ENCODE data around the gene COL13A1. TPM values are rescaled to one million over a fixed set of nuclear protein-coding genes. Genes with fewer than 3 reads are reported as not detected.
A peak's percentile ranks its signal among the peaks of the same experiment; 100 is the strongest.

COL13A1 gene
- total RNA-seq, 1 donor from 2014 or later, result 0.86 TPM

GRCh38 chr10:69847883-69848282 is 46.2 kb downstream of the COL13A1 start:
- no peak for DNase-seq (ENCODE audit: low read depth)
- TF ChIP-seq CTCF (IDR thresholded peaks at IDR 0.05; ENCODE audit: insufficient read depth, low read depth, low read length) (no peak), EZH2 (IDR thresholded peaks at IDR 0.05; ENCODE audit: insufficient read depth, low read length) (no peak)
- peak overlapping the region; percentile 9 for H3K27ac ChIP-seq (ENCODE audit: low read depth, low read length)
- Mint-ChIP-seq H3K4me1 (ENCODE audit: low read depth, unreplicated experiment) (peaks cover 21% of the 10 kb centered on the region), H3K9me3 (ENCODE audit: unreplicated experiment) (no peaks in the 10 kb centered on the region), H3K27ac (ENCODE audit: unreplicated experiment) (no peak overlapping the region), H3K4me3 (ENCODE audit: unreplicated experiment) (no peak overlapping the region), H3K36me3 (ENCODE audit: low read depth, unreplicated experiment) (no peaks in the 10 kb centered on the region), H3K27me3 (ENCODE audit: low read depth, unreplicated experiment) (peaks cover 40% of the 10 kb centered on the region)
- H3K9ac ChIP-seq (ENCODE audit: low read length), result no peak overlapping the region
- no peaks in the 10 kb centered on the region for H3K36me3 ChIP-seq (ENCODE audit: insufficient read depth, low read length)
- H4K20me1 ChIP-seq (ENCODE audit: insufficient read depth, low read length), result peaks cover 5% of the 10 kb centered on the region
- H3K79me2 ChIP-seq (ENCODE audit: insufficient read depth, low read length), result no peaks in the 10 kb centered on the region
- peak overlapping the region; percentile 24 for H3K4me2 ChIP-seq (ENCODE audit: low read length)
- FAIRE-seq, result no peak
- H3K4me3 ChIP-seq (ENCODE audit: insufficient read depth, low read depth, low read length), result no peak overlapping the region
- no peak overlapping the region for H2AFZ ChIP-seq (ENCODE audit: low read depth, low read length)
- no peaks in the 10 kb centered on the region for H3K27me3 ChIP-seq (ENCODE audit: insufficient read depth, low read length)
- no peaks in the 10 kb centered on the region for H3K9me3 ChIP-seq (ENCODE audit: insufficient read depth, low read depth, low read length)
- peaks cover 30% of the 10 kb centered on the region for H3K4me1 ChIP-seq (ENCODE audit: insufficient read depth, low read length)

- H3K4me3 ChIP-seq (ENCODE audit: insufficient read depth, low read depth, low read length), result no peak overlapping the region
- no peak overlapping the region for H3K27ac ChIP-seq (ENCODE audit: low read depth, low read length)
- peaks cover 30% of the 10 kb centered on the region for H3K4me1 ChIP-seq (ENCODE audit: insufficient read depth, low read length)
- no peak for DNase-seq (ENCODE audit: low read depth)
- no peaks in the 10 kb centered on the region for H3K36me3 ChIP-seq (ENCODE audit: insufficient read depth, low read length)
- no peak for TF ChIP-seq EZH2 (IDR thresholded peaks at IDR 0.05; ENCODE audit: insufficient read depth, low read length)
- TF ChIP-seq CTCF (IDR thresholded peaks at IDR 0.05; ENCODE audit: insufficient read depth, low read depth, low read length), result no peak
- no peak overlapping the region for H3K9ac ChIP-seq (ENCODE audit: low read length)
- no peaks in the 10 kb centered on the region for H3K9me3 ChIP-seq (ENCODE audit: insufficient read depth, low read depth, low read length)
- Mint-ChIP-seq H3K4me1 (ENCODE audit: low read depth, unreplicated experiment) (peaks cover 21% of the 10 kb centered on the region), H3K36me3 (ENCODE audit: low read depth, unreplicated experiment) (no peaks in the 10 kb centered on the region), H3K9me3 (ENCODE audit: unreplicated experiment) (no peaks in the 10 kb centered on the region), H3K27me3 (ENCODE audit: low read depth, unreplicated experiment) (peaks cover 41% of the 10 kb centered on the region), H3K27ac (ENCODE audit: unreplicated experiment) (no peak overlapping the region), H3K4me3 (ENCODE audit: unreplicated experiment) (no peak overlapping the region)
- H3K4me2 ChIP-seq (ENCODE audit: low read length), result no peak overlapping the region
- H3K79me2 ChIP-seq (ENCODE audit: insufficient read depth, low read length), result no peaks in the 10 kb centered on the region
- no peak overlapping the region for H2AFZ ChIP-seq (ENCODE audit: low read depth, low read length)
- no peaks in the 10 kb centered on the region for H3K27me3 ChIP-seq (ENCODE audit: insufficient read depth, low read length)
- FAIRE-seq, result no peak
- H4K20me1 ChIP-seq (ENCODE audit: insufficient read depth, low read length), result peaks cover 5% of the 10 kb centered on the region
Measured at GRCh38 chr10:69848454-69848853, 46.7 kb downstream of the COL13A1 start.

- Histone ChIP-seq H2AFZ (ENCODE audit: low read depth, low read length) (no peak overlapping the region), H3K27me3 (ENCODE audit: insufficient read depth, low read length) (no peaks in the 10 kb centered on the region), H3K9ac (ENCODE audit: low read length) (no peak overlapping the region), H3K36me3 (ENCODE audit: insufficient read depth, low read length) (no peaks in the 10 kb centered on the region), H3K27ac (ENCODE audit: low read depth, low read length) (no peak overlapping the region), H3K4me3 (ENCODE audit: insufficient read depth, low read depth, low read length) (no peak overlapping the region), H3K9me3 (ENCODE audit: insufficient read depth, low read depth, low read length) (no peaks in the 10 kb centered on the region), H3K79me2 (ENCODE audit: insufficient read depth, low read length) (no peaks in the 10 kb centered on the region), H3K4me1 (ENCODE audit: insufficient read depth, low read length) (peaks cover 30% of the 10 kb centered on the region), H3K4me2 (ENCODE audit: low read length) (no peak overlapping the region), H4K20me1 (ENCODE audit: insufficient read depth, low read length) (no peaks in the 10 kb centered on the region)
- Mint-ChIP-seq H3K4me3 (ENCODE audit: unreplicated experiment) (no peak overlapping the region), H3K9me3 (ENCODE audit: unreplicated experiment) (no peaks in the 10 kb centered on the region), H3K27ac (ENCODE audit: unreplicated experiment) (no peak overlapping the region), H3K36me3 (ENCODE audit: low read depth, unreplicated experiment) (no peaks in the 10 kb centered on the region), H3K4me1 (ENCODE audit: low read depth, unreplicated experiment) (peaks cover 21% of the 10 kb centered on the region), H3K27me3 (ENCODE audit: low read depth, unreplicated experiment) (peaks cover 41% of the 10 kb centered on the region)
- DNase-seq (ENCODE audit: low read depth), result no peak
- FAIRE-seq, result no peak
- TF ChIP-seq CTCF (IDR thresholded peaks at IDR 0.05; ENCODE audit: insufficient read depth, low read depth, low read length), result no peak
- TF ChIP-seq EZH2 (IDR thresholded peaks at IDR 0.05; ENCODE audit: insufficient read depth, low read length), result no peak
Measured at GRCh38 chr10:69849825-69850224, 48.1 kb downstream of the COL13A1 start.

Measured in astrocyte (in vitro differentiated cells and primary cell).